Fibroblast of gingiva (primary cell): ENCODE data around the gene ZDHHC24.

ENCODE experiments used
- DNase-seq: peaks from one replicate; pipeline ENCODE4 v3.0.0-alpha.2; 2011; ENCODE audit warnings: low read depth

The ZDHHC24 gene

DNA sequence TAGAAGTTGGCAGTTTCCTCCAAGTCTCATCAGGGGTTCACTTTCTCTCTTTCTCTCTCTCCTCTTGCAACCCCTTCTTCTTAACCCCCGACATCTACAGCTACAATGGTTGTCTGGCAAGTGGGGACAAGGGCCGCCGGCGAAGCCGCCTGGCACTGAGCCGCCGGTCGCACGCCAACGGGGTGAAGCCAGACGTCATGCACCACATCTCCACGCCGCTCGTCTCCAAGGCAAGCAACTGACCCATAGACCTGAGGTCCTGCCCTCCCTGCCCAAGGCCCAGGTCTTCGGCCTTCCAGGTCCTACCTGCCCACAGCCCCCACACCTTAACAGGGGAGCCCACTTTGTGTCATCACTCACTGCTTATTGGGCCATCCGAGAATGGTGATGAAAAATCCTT is 74.7 kb downstream of the ZDHHC24 start:
- DNase-seq = no peak
